Measurements from ENCODE around the gene TTC8. TPM values are rescaled to one million over a fixed set of nuclear protein-coding genes. Genes with fewer than 3 reads are reported as not detected.

TTC8 gene
- total and polyA plus RNA-seq, 5 experiments from 2014 or later: 1.2 to 3.8 (median 1.8) TPM

DNA sequence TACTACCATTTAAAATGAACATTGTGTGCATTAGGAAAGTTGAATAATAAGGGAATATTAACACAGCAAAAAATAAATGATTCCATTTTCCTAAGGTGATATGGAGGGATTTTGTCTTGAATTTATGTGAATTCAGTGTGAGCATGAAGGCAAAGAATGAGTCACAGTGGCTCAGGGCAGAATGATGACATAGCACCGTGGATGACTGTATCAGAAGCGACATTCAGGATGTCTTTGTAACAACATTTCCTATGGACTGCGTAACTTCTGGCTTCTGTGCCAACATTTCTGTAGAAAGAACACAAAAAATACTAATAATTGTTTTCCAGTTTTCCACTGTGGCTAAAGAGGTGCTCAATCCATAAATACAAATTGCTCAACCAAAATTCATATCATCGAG, 54.6 kb downstream of the TTC8 start:
- no peak overlapping the region for H3K4me3 Mint-ChIP-seq
- ATAC-seq: no peak
- H3K36me3 Mint-ChIP-seq: peaks cover 15 to 45% (median 32%) of the 10 kb centered on the region in 3 donors
- H3K9me3 Mint-ChIP-seq: peaks cover 6 to 42% (median 33%) of the 10 kb centered on the region in 9 donors
- DNase-seq: no peak
- H3K4me1 Mint-ChIP-seq: peaks cover 0 to 6% (median under 1%) of the 10 kb centered on the region in 4 donors
- H3K27me3 Mint-ChIP-seq: peaks cover 0 to 7% (median 0%) of the 10 kb centered on the region in 5 donors
- POLR2A ChIA-PET: no interaction called here
- H3K27ac Mint-ChIP-seq: no peak overlapping the region

- peaks cover 10 to 49% (median 40%) of the 10 kb centered on the region in 9 donors for H3K9me3 Mint-ChIP-seq
- ATAC-seq: no peak
- DNase-seq: no peak
- H3K27me3 Mint-ChIP-seq: peaks cover 0 to 40% (median 12%) of the 10 kb centered on the region in 5 donors
- POLR2A ChIA-PET: no interaction called here
- H3K36me3 Mint-ChIP-seq: peaks cover 15 to 46% (median 39%) of the 10 kb centered on the region in 3 donors
- H3K4me1 Mint-ChIP-seq: peaks cover 0 to 2% (median 0%) of the 10 kb centered on the region in 4 donors
- peak overlapping the region in 1 of 10 donors; percentile 18 for H3K4me3 Mint-ChIP-seq
- H3K27ac Mint-ChIP-seq: no peak overlapping the region
Measured at GRCh38 chr14:88882236-88882635, 57.8 kb downstream of the TTC8 start.

- Mint-ChIP-seq H3K4me3 (no peak overlapping the region), H3K4me1 (no peaks in the 10 kb centered on the region), H3K27ac (no peak overlapping the region), H3K36me3 (no peaks in the 10 kb centered on the region), H3K9me3 (peaks cover 0 to 4% (median 0%) of the 10 kb centered on the region in 9 donors), H3K27me3 (peaks cover 2 to 39% (median 17%) of the 10 kb centered on the region in 5 donors)
- ATAC-seq: no peak
- no peak for DNase-seq
- POLR2A ChIA-PET: no interaction called here
Measured at GRCh38 chr14:88895116-88895515, 70.7 kb downstream of the TTC8 start.

- POLR2A ChIA-PET: no interaction called here
- no peak for ATAC-seq
- DNase-seq: no peak
- Mint-ChIP-seq H3K27ac (no peak overlapping the region), H3K4me3 (no peak overlapping the region), H3K36me3 (peaks cover 0 to under 1% (median 0%) of the 10 kb centered on the region in 3 donors), H3K9me3 (peaks cover 0 to 5% (median 0%) of the 10 kb centered on the region in 9 donors), H3K27me3 (peaks cover 13 to 31% (median 19%) of the 10 kb centered on the region in 5 donors), H3K4me1 (no peaks in the 10 kb centered on the region)
Measured at GRCh38 chr14:88901189-88901588, 76.7 kb downstream of the TTC8 start.

- Mint-ChIP-seq H3K9me3 (peaks cover 0 to 12% (median 0%) of the 10 kb centered on the region in 9 donors), H3K4me3 (no peak overlapping the region), H3K27me3 (peaks cover 16 to 28% (median 18%) of the 10 kb centered on the region in 5 donors), H3K4me1 (no peaks in the 10 kb centered on the region), H3K27ac (no peak overlapping the region), H3K36me3 (peaks cover 0 to 5% (median 0%) of the 10 kb centered on the region in 3 donors)
- DNase-seq (no peak), ATAC-seq (no peak)
- POLR2A ChIA-PET: no interaction called here
Measured at GRCh38 chr14:88901991-88902390, 77.5 kb downstream of the TTC8 start.

GRCh38 chr14:88902850-88903249, 78.4 kb downstream of the TTC8 start:
- POLR2A ChIA-PET: no interaction called here
- no peaks in the 10 kb centered on the region for H3K4me1 Mint-ChIP-seq
- no peak overlapping the region for H3K27ac Mint-ChIP-seq
- peaks cover 0 to 16% (median 1%) of the 10 kb centered on the region in 9 donors for H3K9me3 Mint-ChIP-seq
- H3K4me3 Mint-ChIP-seq: no peak overlapping the region
- no peak for DNase-seq
- no peak for ATAC-seq
- H3K36me3 Mint-ChIP-seq: peaks cover 0 to 8% (median 0%) of the 10 kb centered on the region in 3 donors
- peaks cover 16 to 28% (median 20%) of the 10 kb centered on the region in 5 donors for H3K27me3 Mint-ChIP-seq

DNA sequence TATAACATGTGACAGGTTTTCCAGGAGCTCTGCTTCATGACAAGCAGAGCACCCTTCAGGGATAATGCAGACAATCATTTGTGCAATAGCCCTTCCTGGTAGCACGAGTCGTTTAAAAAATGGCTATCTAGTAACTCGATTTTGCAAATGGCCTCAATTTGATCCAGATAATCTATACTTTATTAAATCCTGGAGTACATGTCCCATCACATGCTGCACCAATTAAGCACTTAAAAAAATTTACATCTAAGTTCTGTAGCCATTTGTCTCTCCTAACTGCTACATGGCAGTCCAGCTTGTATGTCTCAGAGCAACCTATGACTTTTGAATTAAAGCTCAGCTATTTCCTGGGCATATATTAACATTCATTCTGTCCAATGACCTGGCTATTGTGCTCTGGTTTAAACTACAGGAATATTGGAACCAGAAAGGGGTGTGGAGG, 79.8 kb downstream of the TTC8 start:
- Mint-ChIP-seq H3K27ac (no peak overlapping the region), H3K4me3 (no peak overlapping the region), H3K27me3 (peaks cover 16 to 28% (median 26%) of the 10 kb centered on the region in 5 donors), H3K4me1 (no peaks in the 10 kb centered on the region), H3K9me3 (peaks cover 0 to 24% (median 2%) of the 10 kb centered on the region in 9 donors), H3K36me3 (peaks cover 0 to 11% (median 0%) of the 10 kb centered on the region in 3 donors)
- ATAC-seq (no peak), DNase-seq (no peak)
- POLR2A ChIA-PET: no interaction called here

DNA sequence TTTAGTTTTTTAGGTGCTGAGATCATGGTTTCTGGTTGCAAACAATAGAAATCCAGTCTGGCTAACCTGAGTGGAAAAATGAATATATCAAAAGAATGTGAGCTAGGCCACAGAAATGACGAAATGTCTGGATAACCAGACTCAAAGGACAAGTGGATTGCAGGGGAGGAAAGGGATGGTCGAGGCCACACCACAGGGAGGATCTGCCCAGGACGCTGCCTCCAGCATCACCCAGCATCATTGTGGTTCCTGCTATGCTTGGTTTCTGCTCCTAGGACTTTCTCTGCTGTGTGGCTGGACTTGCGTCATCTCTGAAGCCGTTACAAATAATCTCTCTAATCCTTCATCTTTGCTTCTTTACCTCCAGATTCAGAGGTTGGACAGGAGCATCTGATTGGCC, 80.4 kb downstream of the TTC8 start:
- Mint-ChIP-seq H3K4me1 (no peaks in the 10 kb centered on the region), H3K27ac (no peak overlapping the region), H3K27me3 (peaks cover 15 to 28% (median 23%) of the 10 kb centered on the region in 5 donors), H3K9me3 (peaks cover 0 to 24% (median 2%) of the 10 kb centered on the region in 9 donors), H3K4me3 (no peak overlapping the region), H3K36me3 (peaks cover 0 to 11% (median 0%) of the 10 kb centered on the region in 3 donors)
- POLR2A ChIA-PET: no interaction called here
- no peak for DNase-seq
- no peak for ATAC-seq

DNA sequence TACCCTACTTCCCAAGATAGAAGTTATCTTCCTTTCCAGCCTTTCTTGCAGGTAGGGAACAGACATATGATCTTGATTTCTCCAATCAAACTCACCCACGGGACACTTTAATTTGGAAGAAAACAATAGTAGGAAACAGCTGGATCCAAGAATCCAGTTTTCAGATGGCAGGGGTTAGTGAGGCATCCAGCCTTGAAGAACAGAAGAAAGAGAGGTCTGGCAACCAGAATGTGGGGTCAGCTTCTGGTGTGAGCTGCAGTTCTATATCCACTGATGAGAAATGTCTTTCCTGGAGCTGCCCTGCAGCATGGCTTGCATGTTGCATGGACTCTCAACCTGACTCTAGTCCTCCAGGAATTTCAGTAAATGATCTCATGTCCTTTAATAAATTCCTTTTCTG, 83.8 kb downstream of the TTC8 start:
- POLR2A ChIA-PET: no interaction called here
- Mint-ChIP-seq H3K4me1 (no peaks in the 10 kb centered on the region), H3K9me3 (peaks cover 0 to 24% (median 2%) of the 10 kb centered on the region in 9 donors), H3K27me3 (peaks cover 0 to 10% (median 9%) of the 10 kb centered on the region in 5 donors), H3K4me3 (no peak overlapping the region), H3K36me3 (peaks cover 0 to 11% (median 0%) of the 10 kb centered on the region in 3 donors), H3K27ac (no peak overlapping the region)
- ATAC-seq (no peak), DNase-seq (no peak)

GRCh38 chr14:88910386-88910785, 85.9 kb downstream of the TTC8 start:
- Mint-ChIP-seq H3K4me3 (no peak overlapping the region), H3K9me3 (peaks cover 0 to 24% (median 2%) of the 10 kb centered on the region in 9 donors), H3K36me3 (peaks cover 0 to 11% (median 0%) of the 10 kb centered on the region in 3 donors), H3K4me1 (no peaks in the 10 kb centered on the region), H3K27me3 (peaks cover 0 to 16% (median 8%) of the 10 kb centered on the region in 5 donors), H3K27ac (no peak overlapping the region)
- ATAC-seq (no peak), DNase-seq (no peak)
- POLR2A ChIA-PET: no interaction called here

DNA sequence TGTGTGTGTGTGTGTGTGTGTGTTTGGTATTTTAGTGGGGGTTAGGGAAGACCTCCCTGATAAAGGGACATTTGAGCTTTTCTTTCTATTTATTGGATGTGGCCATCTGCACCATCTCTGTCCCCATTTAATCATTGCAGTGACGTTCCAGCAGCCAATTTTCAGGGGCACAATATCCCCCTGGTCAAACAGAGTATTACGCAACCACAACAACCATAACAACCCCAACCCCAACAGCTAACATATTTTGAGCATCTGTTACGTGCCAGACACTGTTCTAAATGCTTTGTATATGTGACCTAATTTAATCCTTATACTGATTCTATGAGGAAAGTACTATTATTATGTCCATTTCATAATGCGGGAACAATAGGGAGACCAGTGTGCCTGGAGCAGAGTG, 87.4 kb downstream of the TTC8 start:
- ATAC-seq: no peak
- Mint-ChIP-seq H3K27ac (no peak overlapping the region), H3K4me1 (no peaks in the 10 kb centered on the region), H3K4me3 (no peak overlapping the region), H3K27me3 (peaks cover 0 to 17% (median 11%) of the 10 kb centered on the region in 5 donors), H3K9me3 (peaks cover 0 to 17% (median 2%) of the 10 kb centered on the region in 9 donors), H3K36me3 (peaks cover 0 to 6% (median 0%) of the 10 kb centered on the region in 3 donors)
- POLR2A ChIA-PET: no interaction called here
- DNase-seq: no peak

DNA sequence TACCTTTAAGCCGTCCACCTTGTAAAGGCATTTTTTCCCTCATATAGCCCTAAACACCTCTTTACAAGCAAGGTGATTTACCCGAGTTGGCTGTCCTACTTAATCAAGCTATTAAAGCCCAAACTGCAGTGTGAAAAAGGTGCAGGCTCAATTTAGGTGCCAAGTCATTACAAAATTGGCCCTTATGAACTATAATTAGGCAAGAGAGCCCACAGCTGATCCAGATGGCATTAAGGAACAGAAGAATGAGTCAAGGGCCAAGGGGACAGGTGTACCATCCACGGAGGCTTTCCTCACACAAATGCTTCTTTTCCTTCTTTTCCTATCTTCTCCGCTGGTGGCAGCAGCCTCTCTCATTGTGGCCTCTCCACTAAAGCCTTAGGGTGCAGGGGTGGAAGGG, 90.5 kb downstream of the TTC8 start:
- no peaks in the 10 kb centered on the region for H3K36me3 Mint-ChIP-seq
- no peak overlapping the region for H3K27ac Mint-ChIP-seq
- no peaks in the 10 kb centered on the region for H3K9me3 Mint-ChIP-seq
- DNase-seq (no peak), ATAC-seq (no peak)
- no peak overlapping the region for H3K4me3 Mint-ChIP-seq
- POLR2A ChIA-PET: no interaction called here
- H3K4me1 Mint-ChIP-seq: no peaks in the 10 kb centered on the region
- peaks cover 6 to 13% (median 9%) of the 10 kb centered on the region in 5 donors for H3K27me3 Mint-ChIP-seq

DNA sequence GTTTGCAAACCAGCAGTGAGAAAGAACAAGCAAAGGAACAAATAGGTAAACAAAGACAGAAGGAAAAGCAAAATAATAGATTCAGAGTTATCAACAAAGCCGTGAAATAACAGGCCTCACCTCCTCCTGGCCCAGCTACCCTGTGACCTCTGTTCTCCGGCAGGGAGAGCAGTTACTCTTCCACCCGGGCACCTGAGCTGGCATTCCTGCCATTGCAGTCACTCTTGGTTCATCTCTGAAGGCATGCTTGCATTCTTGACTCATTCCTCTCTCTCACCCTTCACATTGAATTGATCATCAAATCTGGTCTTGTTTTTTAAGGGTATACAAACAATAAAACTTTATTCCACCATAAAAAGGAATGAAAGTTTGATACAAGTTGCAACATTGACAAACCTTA, 95.1 kb downstream of the TTC8 start:
- no peak overlapping the region for H3K4me3 Mint-ChIP-seq
- peaks cover 17 to 33% (median 22%) of the 10 kb centered on the region in 5 donors for H3K27me3 Mint-ChIP-seq
- H3K36me3 Mint-ChIP-seq: peaks cover 0 to under 1% (median 0%) of the 10 kb centered on the region in 3 donors
- no peaks in the 10 kb centered on the region for H3K4me1 Mint-ChIP-seq
- no peak overlapping the region for H3K27ac Mint-ChIP-seq
- DNase-seq: no peak
- POLR2A ChIA-PET: no interaction called here
- no peak for ATAC-seq
- H3K9me3 Mint-ChIP-seq: peaks cover 0 to 7% (median 1%) of the 10 kb centered on the region in 9 donors

Measured in naive thymus-derived CD8-positive, alpha-beta T cell (primary cell).